Epithelial cell of prostate (primary cell): Measurements from ENCODE around the gene PABPC3.

Experiments
- DNase-seq: peaks from one replicate; pipeline ENCODE4 v3.0.0-alpha.2; 2011; ENCODE audit warnings: low read depth, low spot score
- H3K27ac ChIP-seq: fragments of 450-650 bp; 2 replicates; pipeline ENCODE4 v1.5.1; 2017; ENCODE audit warnings: mild to moderate bottlenecking

PABPC3 gene

GRCh38 chr13:25110956-25111584 lies 15.1 kb downstream of the PABPC3 start:
- no peak for DNase-seq
- H3K27ac ChIP-seq: no peak overlapping the region

- no peak overlapping the region for H3K27ac ChIP-seq
- DNase-seq: no peak
Observed at GRCh38 chr13:25111585-25111956, 15.6 kb downstream of the PABPC3 start.

GRCh38 chr13:25112695-25113255 lies 16.8 kb downstream of the PABPC3 start:
- no peak for DNase-seq
- no peak overlapping the region for H3K27ac ChIP-seq

GRCh38 chr13:25114220-25114619 lies 18.3 kb downstream of the PABPC3 start:
- H3K27ac ChIP-seq: no peak overlapping the region
- peak; percentile 27 for DNase-seq

- no peak overlapping the region for H3K27ac ChIP-seq
- DNase-seq: no peak
Observed at GRCh38 chr13:25116044-25116443, 20.1 kb downstream of the PABPC3 start.

GRCh38 chr13:25117312-25117711 lies 21.4 kb downstream of the PABPC3 start:
- H3K27ac ChIP-seq: no peak overlapping the region
- DNase-seq: no peak

- DNase-seq: no peak
- no peak overlapping the region for H3K27ac ChIP-seq
Observed at GRCh38 chr13:25118378-25118905, 22.5 kb downstream of the PABPC3 start.

- no peak overlapping the region for H3K27ac ChIP-seq
- no peak for DNase-seq
Observed at GRCh38 chr13:25130944-25131343, 35.0 kb downstream of the PABPC3 start.

- H3K27ac ChIP-seq: no peak overlapping the region
- DNase-seq: no peak
Observed at GRCh38 chr13:25131881-25132420, 36.0 kb downstream of the PABPC3 start.

GRCh38 chr13:25132751-25133390 lies 36.9 kb downstream of the PABPC3 start:
- no peak overlapping the region for H3K27ac ChIP-seq
- DNase-seq: no peak

- no peak overlapping the region for H3K27ac ChIP-seq
Observed at GRCh38 chr13:25135896-25136295, 40.0 kb downstream of the PABPC3 start.

GRCh38 chr13:25136880-25137787 lies 41.2 kb downstream of the PABPC3 start:
- DNase-seq: no peak
- no peak overlapping the region for H3K27ac ChIP-seq

More at GRCh38 chr13:25135896-25136295, 40.0 kb downstream of the PABPC3 start:
- DNase-seq: no peak

- DNase-seq: no peak
- no peak overlapping the region for H3K27ac ChIP-seq
Observed at GRCh38 chr13:25137788-25138115, 41.8 kb downstream of the PABPC3 start.

- no peak for DNase-seq
- H3K27ac ChIP-seq: no peak overlapping the region
Observed at GRCh38 chr13:25141042-25141441, 45.1 kb downstream of the PABPC3 start.

GRCh38 chr13:25143706-25144105 lies 47.8 kb downstream of the PABPC3 start:
- no peak for DNase-seq
- no peak overlapping the region for H3K27ac ChIP-seq

- DNase-seq: no peak
Observed at GRCh38 chr13:25147638-25148401, 51.9 kb downstream of the PABPC3 start.

GRCh38 chr13:25148402-25148771 lies 52.5 kb downstream of the PABPC3 start:
- no peak for DNase-seq
- no peak overlapping the region for H3K27ac ChIP-seq

More at GRCh38 chr13:25147638-25148401, 51.9 kb downstream of the PABPC3 start:
- no peak overlapping the region for H3K27ac ChIP-seq
